ENCODE measurements around the gene TADA3.
A peak's percentile ranks its signal among the peaks of the same experiment; 100 is the strongest.

The TADA3 gene, protein sequence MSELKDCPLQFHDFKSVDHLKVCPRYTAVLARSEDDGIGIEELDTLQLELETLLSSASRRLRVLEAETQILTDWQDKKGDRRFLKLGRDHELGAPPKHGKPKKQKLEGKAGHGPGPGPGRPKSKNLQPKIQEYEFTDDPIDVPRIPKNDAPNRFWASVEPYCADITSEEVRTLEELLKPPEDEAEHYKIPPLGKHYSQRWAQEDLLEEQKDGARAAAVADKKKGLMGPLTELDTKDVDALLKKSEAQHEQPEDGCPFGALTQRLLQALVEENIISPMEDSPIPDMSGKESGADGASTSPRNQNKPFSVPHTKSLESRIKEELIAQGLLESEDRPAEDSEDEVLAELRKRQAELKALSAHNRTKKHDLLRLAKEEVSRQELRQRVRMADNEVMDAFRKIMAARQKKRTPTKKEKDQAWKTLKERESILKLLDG

DNA sequence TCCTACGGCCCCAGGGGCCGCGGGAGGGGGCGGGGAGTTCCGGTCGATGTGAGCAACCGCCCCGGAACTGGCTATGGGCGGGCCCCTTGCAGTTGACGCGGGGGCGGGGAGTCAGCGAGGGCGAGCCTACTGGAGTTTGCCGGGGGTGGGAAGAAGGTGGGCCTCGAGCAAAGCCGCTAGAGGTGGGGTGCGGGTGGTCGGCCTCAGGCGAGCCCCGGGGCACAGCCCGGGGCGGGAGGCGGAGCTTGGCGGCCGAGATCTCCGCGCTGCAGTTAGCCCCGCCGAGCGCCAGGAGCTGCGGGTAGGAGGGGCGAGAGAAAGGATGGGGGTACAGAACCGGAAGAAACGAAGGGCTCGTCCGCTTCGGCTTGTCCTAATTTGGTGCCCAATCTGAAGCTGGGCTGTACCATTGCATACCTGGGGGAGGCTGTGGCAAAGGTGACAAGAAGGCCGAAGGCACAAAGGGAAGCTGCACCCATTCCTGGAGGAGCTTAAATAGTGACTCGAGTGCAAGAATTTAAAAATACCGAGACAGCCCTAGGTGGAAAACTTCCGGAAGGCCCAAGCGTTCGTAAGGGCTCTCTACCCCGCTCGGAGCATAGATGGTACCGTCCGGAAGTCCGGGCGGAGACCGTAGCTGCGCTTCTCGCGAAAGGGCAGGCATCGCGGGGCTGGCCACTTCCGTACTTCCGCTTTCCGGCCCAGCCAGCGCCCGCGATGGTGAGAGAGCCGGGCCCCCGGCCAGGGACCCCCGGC is at the start of gene TADA3, which contains the start of gene ARPC4:
Gene TADA3, minus strand, starts transcription at position 69 of the 756 bp plus-strand sequence. CDS start 1,007 bp downstream, outside the sequence.
Gene ARPC4, plus strand, starts transcription at position 678 of the 756 bp plus-strand sequence. Its CDS starts 40 bp downstream, at position 718.
- no peaks in the 10 kb centered on the region for H3K27me3 ChIP-seq (ENCODE audit: control insufficient read depth, insufficient read depth, low read length)
- peaks cover 16% of the 10 kb centered on the region for H3K36me3 ChIP-seq (ENCODE audit: control insufficient read depth, insufficient read depth, low read length)
- H3K4me1 ChIP-seq (ENCODE audit: control insufficient read depth, insufficient read depth, low read length): no peaks in the 10 kb centered on the region

DNA sequence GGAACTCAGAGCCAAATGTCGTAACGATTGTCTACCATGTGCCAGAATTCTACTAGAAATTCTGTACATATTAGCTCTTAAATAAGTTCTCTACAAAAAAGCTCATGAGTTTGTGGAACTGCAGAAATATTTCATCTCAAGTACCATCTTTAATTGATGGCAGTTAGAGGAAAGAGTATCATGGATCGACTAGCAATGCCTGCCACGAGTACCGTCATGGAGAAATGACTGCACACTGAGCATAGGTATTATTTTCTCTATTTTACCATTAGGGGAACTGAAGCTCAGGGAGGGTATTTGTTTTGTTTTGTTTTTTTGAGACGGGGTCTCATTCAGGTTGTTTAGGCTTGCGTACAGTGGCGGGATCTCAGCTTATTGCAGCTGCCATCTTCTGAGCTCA is 48.7 kb upstream of the TADA3 start:
- Histone ChIP-seq H3K9ac (ENCODE audit: low read depth, low read length) (no peak overlapping the region), H3K27me3 (ENCODE audit: control insufficient read depth, insufficient read depth, low read length) (no peaks in the 10 kb centered on the region), H3K4me1 (ENCODE audit: control insufficient read depth, insufficient read depth, low read length) (peaks cover 3% of the 10 kb centered on the region), H3K4me3 (ENCODE audit: low read depth, low read length) (no peak overlapping the region), H3K36me3 (ENCODE audit: control insufficient read depth, insufficient read depth, low read length) (peaks cover 18% of the 10 kb centered on the region), H3K9me3 (ENCODE audit: control insufficient read depth, insufficient read depth, low read length) (no peaks in the 10 kb centered on the region)

More for the DNA sequence above, at the start of gene TADA3, which contains the start of gene ARPC4:
- H3K4me3 ChIP-seq (ENCODE audit: low read depth, low read length): peak within 1 kb of the TSS; percentile 99
- no peaks in the 10 kb centered on the region for H3K9me3 ChIP-seq (ENCODE audit: control insufficient read depth, insufficient read depth, low read length)
- peak within 1 kb of the TSS; percentile 100 for H3K9ac ChIP-seq (ENCODE audit: low read depth, low read length)

DNA sequence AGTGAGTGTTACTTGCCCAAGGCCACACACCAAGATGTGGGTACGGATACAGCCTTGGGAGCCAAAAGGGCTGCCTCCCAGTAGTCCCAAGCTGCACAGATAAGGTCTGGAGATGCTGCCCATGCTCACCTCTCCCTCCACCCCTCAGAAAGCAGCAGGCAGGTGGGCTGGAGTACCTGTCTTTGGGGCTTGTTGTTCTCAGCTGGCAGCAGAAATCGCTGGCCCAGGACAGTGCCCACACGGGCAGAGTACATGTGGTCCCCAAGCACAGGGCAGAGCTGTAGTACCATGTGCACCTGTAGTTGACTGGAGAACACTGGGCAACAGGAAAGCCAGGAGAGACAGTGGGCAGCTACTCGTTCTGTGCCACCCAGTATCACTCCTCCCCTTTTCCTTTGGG is 46.6 kb upstream of the TADA3 start:
- H3K9me3 ChIP-seq (ENCODE audit: control insufficient read depth, insufficient read depth, low read length): no peaks in the 10 kb centered on the region
- no peak overlapping the region for H3K9ac ChIP-seq (ENCODE audit: low read depth, low read length)
- H3K4me1 ChIP-seq (ENCODE audit: control insufficient read depth, insufficient read depth, low read length): no peaks in the 10 kb centered on the region
- H3K4me3 ChIP-seq (ENCODE audit: low read depth, low read length): no peak overlapping the region
- H3K27me3 ChIP-seq (ENCODE audit: control insufficient read depth, insufficient read depth, low read length): no peaks in the 10 kb centered on the region
- H3K36me3 ChIP-seq (ENCODE audit: control insufficient read depth, insufficient read depth, low read length): peaks cover 28% of the 10 kb centered on the region

- H3K4me3 ChIP-seq (ENCODE audit: low read depth, low read length): no peak overlapping the region
- H3K9me3 ChIP-seq (ENCODE audit: control insufficient read depth, insufficient read depth, low read length): no peaks in the 10 kb centered on the region
- no peaks in the 10 kb centered on the region for H3K27me3 ChIP-seq (ENCODE audit: control insufficient read depth, insufficient read depth, low read length)
- no peak overlapping the region for H3K9ac ChIP-seq (ENCODE audit: low read depth, low read length)
- H3K4me1 ChIP-seq (ENCODE audit: control insufficient read depth, insufficient read depth, low read length): no peaks in the 10 kb centered on the region
- peaks cover 28% of the 10 kb centered on the region for H3K36me3 ChIP-seq (ENCODE audit: control insufficient read depth, insufficient read depth, low read length)
Measured at GRCh38 chr3:9837701-9838582, 45.7 kb upstream of the TADA3 start.

- Histone ChIP-seq H3K9ac (ENCODE audit: low read depth, low read length) (no peak overlapping the region), H3K27me3 (ENCODE audit: control insufficient read depth, insufficient read depth, low read length) (no peaks in the 10 kb centered on the region), H3K36me3 (ENCODE audit: control insufficient read depth, insufficient read depth, low read length) (peaks cover 21% of the 10 kb centered on the region), H3K4me1 (ENCODE audit: control insufficient read depth, insufficient read depth, low read length) (no peaks in the 10 kb centered on the region), H3K9me3 (ENCODE audit: control insufficient read depth, insufficient read depth, low read length) (no peaks in the 10 kb centered on the region), H3K4me3 (ENCODE audit: low read depth, low read length) (no peak overlapping the region)
Measured at GRCh38 chr3:9834520-9835380, 42.5 kb upstream of the TADA3 start.

DNA sequence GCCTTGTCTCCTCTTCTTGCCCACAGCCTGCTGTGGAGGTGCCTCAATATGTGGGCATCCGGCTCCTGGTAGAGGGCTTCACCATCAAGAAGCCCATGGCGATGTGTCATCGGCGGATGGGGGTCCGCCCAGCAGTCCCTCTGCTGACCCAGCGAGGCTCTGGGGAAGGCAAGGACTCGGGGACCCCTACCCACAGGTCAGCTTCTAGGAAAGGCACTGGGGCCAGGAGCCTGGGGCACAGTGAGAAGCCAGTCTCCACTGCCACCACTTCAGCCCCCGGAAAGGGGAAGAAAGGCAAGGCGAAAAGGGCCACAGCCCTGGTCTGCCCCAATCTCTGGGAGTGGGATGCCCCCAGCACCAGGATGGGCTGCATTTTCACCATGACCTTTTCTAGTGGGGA is 40.8 kb upstream of the TADA3 start:
- H3K9ac ChIP-seq (ENCODE audit: low read depth, low read length): no peak overlapping the region
- H3K9me3 ChIP-seq (ENCODE audit: control insufficient read depth, insufficient read depth, low read length): no peaks in the 10 kb centered on the region
- H3K4me1 ChIP-seq (ENCODE audit: control insufficient read depth, insufficient read depth, low read length): no peaks in the 10 kb centered on the region
- H3K27me3 ChIP-seq (ENCODE audit: control insufficient read depth, insufficient read depth, low read length): no peaks in the 10 kb centered on the region
- peaks cover 15% of the 10 kb centered on the region for H3K36me3 ChIP-seq (ENCODE audit: control insufficient read depth, insufficient read depth, low read length)
- no peak overlapping the region for H3K4me3 ChIP-seq (ENCODE audit: low read depth, low read length)

- Histone ChIP-seq H3K4me3 (ENCODE audit: low read depth, low read length) (no peak overlapping the region), H3K9ac (ENCODE audit: low read depth, low read length) (no peak overlapping the region), H3K4me1 (ENCODE audit: control insufficient read depth, insufficient read depth, low read length) (no peaks in the 10 kb centered on the region), H3K36me3 (ENCODE audit: control insufficient read depth, insufficient read depth, low read length) (peaks cover 15% of the 10 kb centered on the region), H3K27me3 (ENCODE audit: control insufficient read depth, insufficient read depth, low read length) (no peaks in the 10 kb centered on the region), H3K9me3 (ENCODE audit: control insufficient read depth, insufficient read depth, low read length) (no peaks in the 10 kb centered on the region)
Measured at GRCh38 chr3:9831253-9831652, 39.0 kb upstream of the TADA3 start.

DNA sequence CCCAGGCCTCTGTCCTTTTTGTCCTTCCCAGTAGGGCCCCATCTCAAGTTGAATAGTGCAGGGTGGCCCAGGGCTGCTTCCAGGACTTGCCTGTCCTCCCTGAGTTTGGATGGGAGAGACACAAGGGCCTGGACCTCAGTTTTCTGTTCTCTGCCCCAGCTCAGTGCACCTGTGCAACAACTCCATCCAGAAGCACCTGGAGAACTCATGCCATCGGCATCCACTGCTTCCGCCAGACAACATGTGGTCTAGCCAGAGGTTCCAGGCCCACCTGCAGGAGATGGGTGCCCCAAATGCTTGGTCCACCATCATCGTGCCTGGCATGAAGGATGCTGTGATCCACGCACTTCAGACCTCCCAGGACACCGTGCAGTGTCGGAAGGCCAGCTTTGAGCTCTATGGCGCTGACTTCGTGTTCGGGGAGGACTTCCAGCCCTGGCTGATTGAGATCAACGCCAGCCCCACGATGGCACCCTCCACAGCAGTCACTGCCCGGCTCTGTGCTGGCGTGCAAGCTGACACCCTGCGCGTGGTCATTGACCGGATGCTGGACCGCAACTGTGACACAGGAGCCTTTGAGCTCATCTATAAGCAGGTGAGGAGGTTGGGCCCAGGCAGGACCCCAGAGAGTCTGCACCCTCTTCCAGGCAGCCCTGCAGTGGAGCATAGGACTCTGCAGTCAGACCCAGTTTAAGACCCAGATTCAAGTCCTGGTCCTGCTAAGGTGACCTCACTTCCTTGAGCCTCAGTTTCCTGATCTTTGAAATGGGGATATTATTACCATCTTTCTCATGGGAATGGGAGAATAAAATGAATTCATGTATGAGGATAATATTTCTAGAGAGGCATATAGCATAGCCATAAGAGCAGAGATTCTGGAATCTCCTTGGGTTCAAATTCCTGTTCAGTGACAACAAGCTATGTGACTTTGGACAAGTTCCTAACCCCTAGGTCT is 36.8 kb upstream of the TADA3 start:
- Histone ChIP-seq H3K9me3 (ENCODE audit: control insufficient read depth, insufficient read depth, low read length) (no peaks in the 10 kb centered on the region), H3K9ac (ENCODE audit: low read depth, low read length) (no peak overlapping the region), H3K4me1 (ENCODE audit: control insufficient read depth, insufficient read depth, low read length) (no peaks in the 10 kb centered on the region), H3K4me3 (ENCODE audit: low read depth, low read length) (no peak overlapping the region), H3K36me3 (ENCODE audit: control insufficient read depth, insufficient read depth, low read length) (peaks cover 4% of the 10 kb centered on the region), H3K27me3 (ENCODE audit: control insufficient read depth, insufficient read depth, low read length) (no peaks in the 10 kb centered on the region)

- no peak overlapping the region for H3K9ac ChIP-seq (ENCODE audit: low read depth, low read length)
- H3K27me3 ChIP-seq (ENCODE audit: control insufficient read depth, insufficient read depth, low read length): no peaks in the 10 kb centered on the region
- no peaks in the 10 kb centered on the region for H3K36me3 ChIP-seq (ENCODE audit: control insufficient read depth, insufficient read depth, low read length)
- H3K4me1 ChIP-seq (ENCODE audit: control insufficient read depth, insufficient read depth, low read length): no peaks in the 10 kb centered on the region
- H3K9me3 ChIP-seq (ENCODE audit: control insufficient read depth, insufficient read depth, low read length): no peaks in the 10 kb centered on the region
- H3K4me3 ChIP-seq (ENCODE audit: low read depth, low read length): no peak overlapping the region
Measured at GRCh38 chr3:9826815-9827573, 34.7 kb upstream of the TADA3 start.
